ENCODE data around the gene ST3GAL3.

DNA sequence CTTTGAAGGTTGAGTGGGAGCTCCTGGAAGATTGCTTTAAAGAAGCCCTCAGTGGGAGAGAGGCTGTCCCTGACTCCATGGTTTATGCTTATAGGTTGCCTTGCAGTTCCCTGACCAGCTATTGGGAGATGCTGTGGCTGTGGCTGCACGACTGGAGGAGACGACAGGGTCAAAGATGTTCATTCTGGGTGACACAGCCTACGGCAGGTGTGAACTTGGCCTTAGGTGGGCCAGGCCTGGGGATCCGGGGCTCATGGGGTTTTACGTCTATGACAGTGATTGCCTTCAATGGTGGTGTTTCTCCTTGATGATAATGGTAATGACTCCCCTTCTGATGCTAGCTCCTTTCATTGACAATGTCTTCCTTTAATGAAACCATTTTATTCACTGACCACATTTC, 263.2 kb downstream of the ST3GAL3 start:
- TF ChIP-seq, protein P1, sequence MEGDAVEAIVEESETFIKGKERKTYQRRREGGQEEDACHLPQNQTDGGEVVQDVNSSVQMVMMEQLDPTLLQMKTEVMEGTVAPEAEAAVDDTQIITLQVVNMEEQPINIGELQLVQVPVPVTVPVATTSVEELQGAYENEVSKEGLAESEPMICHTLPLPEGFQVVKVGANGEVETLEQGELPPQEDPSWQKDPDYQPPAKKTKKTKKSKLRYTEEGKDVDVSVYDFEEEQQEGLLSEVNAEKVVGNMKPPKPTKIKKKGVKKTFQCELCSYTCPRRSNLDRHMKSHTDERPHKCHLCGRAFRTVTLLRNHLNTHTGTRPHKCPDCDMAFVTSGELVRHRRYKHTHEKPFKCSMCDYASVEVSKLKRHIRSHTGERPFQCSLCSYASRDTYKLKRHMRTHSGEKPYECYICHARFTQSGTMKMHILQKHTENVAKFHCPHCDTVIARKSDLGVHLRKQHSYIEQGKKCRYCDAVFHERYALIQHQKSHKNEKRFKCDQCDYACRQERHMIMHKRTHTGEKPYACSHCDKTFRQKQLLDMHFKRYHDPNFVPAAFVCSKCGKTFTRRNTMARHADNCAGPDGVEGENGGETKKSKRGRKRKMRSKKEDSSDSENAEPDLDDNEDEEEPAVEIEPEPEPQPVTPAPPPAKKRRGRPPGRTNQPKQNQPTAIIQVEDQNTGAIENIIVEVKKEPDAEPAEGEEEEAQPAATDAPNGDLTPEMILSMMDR (IDR thresholded peaks at IDR 0.05), result no peak
- no peak for TF ChIP-seq POLR2A (IDR thresholded peaks at IDR 0.05)
